ENCODE data around the gene AGBL4.
"Not testable (repeated sequence)": the region's sequence is repeated elsewhere in the genome, so short reads cannot be mapped to it uniquely, and the experiment has no call there.

AGBL4 gene

GRCh38 chr1:49298304-49298703 is 725.5 kb downstream of the AGBL4 start:
- no peak for DNase-seq

- no peak for DNase-seq
These were observed 726.0 kb downstream of the AGBL4 start for GRCh38 chr1:49297783-49298182.

- no peak for DNase-seq
These were observed 729.2 kb downstream of the AGBL4 start for GRCh38 chr1:49294539-49294938.

GRCh38 chr1:49293016-49293415 is 730.7 kb downstream of the AGBL4 start:
- no peak for DNase-seq

- DNase-seq: not testable (repeated sequence)
These were observed 766.3 kb downstream of the AGBL4 start for GRCh38 chr1:49257211-49258049.

- no peak for DNase-seq
These were observed 770.8 kb downstream of the AGBL4 start for GRCh38 chr1:49252917-49253316.

- DNase-seq: no peak
These were observed 772.6 kb downstream of the AGBL4 start for GRCh38 chr1:49251019-49251784.

- DNase-seq: no peak
These were observed 783.0 kb downstream of the AGBL4 start for GRCh38 chr1:49240709-49241221.

GRCh38 chr1:49234988-49235387 is 788.8 kb downstream of the AGBL4 start:
- DNase-seq: no peak

GRCh38 chr1:49229555-49229954 is 794.2 kb downstream of the AGBL4 start:
- DNase-seq: no peak

GRCh38 chr1:49226758-49227157 is 797.0 kb downstream of the AGBL4 start:
- no peak for DNase-seq

- DNase-seq: no peak
These were observed 798.3 kb downstream of the AGBL4 start for GRCh38 chr1:49225464-49225863.

- DNase-seq: no peak
These were observed 810.5 kb downstream of the AGBL4 start for GRCh38 chr1:49213301-49213700.

GRCh38 chr1:49208712-49209111 is 815.0 kb downstream of the AGBL4 start:
- no peak for DNase-seq

GRCh38 chr1:49204720-49205119 is 819.0 kb downstream of the AGBL4 start:
- no peak for DNase-seq

- DNase-seq: no peak
These were observed 823.0 kb downstream of the AGBL4 start for GRCh38 chr1:49200738-49201137.

GRCh38 chr1:49199564-49199963 is 824.2 kb downstream of the AGBL4 start:
- no peak for DNase-seq

GRCh38 chr1:49197081-49197480 is 826.7 kb downstream of the AGBL4 start:
- DNase-seq: no peak

- no peak for DNase-seq
These were observed 833.6 kb downstream of the AGBL4 start for GRCh38 chr1:49190138-49190537.

- no peak for DNase-seq
These were observed 836.7 kb downstream of the AGBL4 start for GRCh38 chr1:49187056-49187455.

GRCh38 chr1:49185450-49185980 is 838.2 kb downstream of the AGBL4 start:
- DNase-seq: no peak

- DNase-seq: no peak
These were observed 840.3 kb downstream of the AGBL4 start for GRCh38 chr1:49183489-49183888.

- no peak for DNase-seq
These were observed 842.7 kb downstream of the AGBL4 start for GRCh38 chr1:49181033-49181432.

All from central memory CD4-positive, alpha-beta T cell (primary cell).